Neural progenitor cell (in vitro differentiated cells): Measurements from ENCODE around the gene PTH2. TPM values are rescaled to one million over a fixed set of nuclear protein-coding genes. Genes with fewer than 3 reads are reported as not detected.
"Not testable (repeated sequence)": the region's sequence is repeated elsewhere in the genome, so short reads cannot be mapped to it uniquely, and the experiment has no call there.

Experiments used
- DNase-seq: peaks from one replicate; pipeline ENCODE4 v3.0.0-alpha.2; 2016; ENCODE audit warnings: low spot score
- H2AFZ ChIP-seq: fragments of 200-600 bp; sonication (generic); replicated peaks from 2 replicates; pipeline ENCODE4 v1.6.1; 2016; ENCODE audit warnings: antibody characterized with exemption
- H3F3A ChIP-seq: fragments of 200-600 bp; sonication (generic); 2 replicates; pipeline ENCODE4 v1.6.1; 2016; ENCODE audit warnings: antibody characterized with exemption, low read depth
- H3K27ac ChIP-seq: fragments of 200-600 bp; sonication (generic); 2 replicates; pipeline ENCODE4 v1.5.1; 2016; ENCODE audit warnings: mild to moderate bottlenecking
- H3K27me3 ChIP-seq: fragments of 200-600 bp; sonication (generic); 2 replicates; pipeline ENCODE4 v1.6.1; 2016; ENCODE audit warnings: mild to moderate bottlenecking, moderate library complexity
- H3K36me3 ChIP-seq: fragments of 200-600 bp; sonication (generic); 2 replicates; pipeline ENCODE4 v1.5.1; 2016
- H3K4me1 ChIP-seq: fragments of 200-600 bp; sonication (generic); 2 replicates; pipeline ENCODE4 v1.6.1; 2016; ENCODE audit warnings: mixed run types
- H3K4me2 ChIP-seq: fragments of 200-600 bp; sonication (generic); 2 replicates; pipeline ENCODE4 v1.6.1; 2016
- H3K4me3 ChIP-seq: fragments of 200-600 bp; sonication (generic); 2 replicates; pipeline ENCODE4 v1.5.1; 2016
- H3K79me2 ChIP-seq: fragments of 200-600 bp; sonication (generic); 2 replicates; pipeline ENCODE4 v1.6.1; 2016; ENCODE audit warnings: low read depth
- H3K9ac ChIP-seq: fragments of 200-600 bp; sonication (generic); 2 replicates; pipeline ENCODE4 v1.6.1; 2016
- H3K9me3 ChIP-seq: fragments of 200-600 bp; sonication (generic); 2 replicates; pipeline ENCODE4 v1.5.1; 2016; ENCODE audit warnings: low read depth
- H4K20me1 ChIP-seq: fragments of 200-600 bp; sonication (generic); 2 replicates; pipeline ENCODE4 v1.6.1; 2016; ENCODE audit warnings: low read depth
- H3K27ac Mint-ChIP-seq: 3 replicates; pipeline ENCODE4 v1.8.0; 2021; ENCODE audit warnings: mixed read lengths
- H3K27me3 Mint-ChIP-seq: 2 replicates; pipeline ENCODE4 v1.8.0; 2022; ENCODE audit warnings: low read depth, mild to moderate bottlenecking, inconsistent platforms, moderate library complexity, mixed read lengths; ENCODE audit not compliant: insufficient read depth
- H3K36me3 Mint-ChIP-seq: 3 replicates; pipeline ENCODE4 v1.8.0; 2021; ENCODE audit warnings: mixed read lengths
- H3K4me1 Mint-ChIP-seq: 3 replicates; pipeline ENCODE4 v1.8.0; 2021; ENCODE audit warnings: mixed read lengths
- H3K4me3 Mint-ChIP-seq: 3 replicates; pipeline ENCODE4 v1.8.0; 2021; ENCODE audit warnings: mild to moderate bottlenecking, moderate library complexity, mixed read lengths
- H3K9me3 Mint-ChIP-seq: 3 replicates; pipeline ENCODE4 v1.8.0; 2020; ENCODE audit warnings: mixed read lengths
- CTCF ChIP-seq: fragments of 200-600 bp; sonication (generic); IDR thresholded peaks from 2 replicates; pipeline ENCODE4 v1.5.1; 2017; ENCODE audit warnings: antibody characterized with exemption, mild to moderate bottlenecking
- EZH2 ChIP-seq: fragments of 200-600 bp; sonication (generic); IDR thresholded peaks from 2 replicates; pipeline ENCODE4 v1.6.1; 2017; ENCODE audit warnings: antibody characterized with exemption, mild to moderate bottlenecking, moderate library complexity
- EZH2phosphoT487 ChIP-seq: fragments of 200-600 bp; sonication (generic); IDR thresholded peaks from 2 replicates; pipeline ENCODE4 v1.6.1; 2017; ENCODE audit warnings: antibody characterized with exemption
- total RNA-seq: library from RNA; depleted of rRNA; stranded (reverse); fragments of >200 nt; gene quantifications from 2 replicates; pipeline ENCODE4 v1.2.3, GENCODE V29; 2015; ENCODE audit warnings: low replicate concordance

The PTH2 gene
- total RNA-seq, 1 donor from 2014 or later = not detected

GRCh38 chr19:49461656-49462055, 38.4 kb upstream of the PTH2 start:
- H3K4me3 Mint-ChIP-seq = no peak overlapping the region

GRCh38 chr19:49461130-49461529, 37.9 kb upstream of the PTH2 start:
- DNase-seq, H4K20me1 ChIP-seq, H3K9me3 Mint-ChIP-seq, H3K4me2 ChIP-seq, H3K36me3 Mint-ChIP-seq, H3K4me3 Mint-ChIP-seq, H3K79me2 ChIP-seq, H3K27ac Mint-ChIP-seq, H3K4me1 ChIP-seq, H3K27ac ChIP-seq, H3K4me3 ChIP-seq, H3K9me3 ChIP-seq, H3K9ac ChIP-seq, H3K4me1 Mint-ChIP-seq, H3K27me3 ChIP-seq, H3K27me3 Mint-ChIP-seq, H2AFZ ChIP-seq, H3F3A ChIP-seq, H3K36me3 ChIP-seq: not testable (repeated sequence)

More at GRCh38 chr19:49461656-49462055, 38.4 kb upstream of the PTH2 start:
- Histone ChIP-seq H3K27me3 (no peaks in the 10 kb centered on the region), H3K4me3 (no peak overlapping the region), H3K4me1 (no peaks in the 10 kb centered on the region), H3K9me3 (no peaks in the 10 kb centered on the region), H2AFZ (no peak overlapping the region), H3K79me2 (no peaks in the 10 kb centered on the region), H3K9ac (no peak overlapping the region), H3K27ac (no peak overlapping the region), H3F3A (no peaks in the 10 kb centered on the region), H3K36me3 (no peaks in the 10 kb centered on the region), H3K4me2 (no peak overlapping the region), H4K20me1 (no peaks in the 10 kb centered on the region)
- H3K4me1 Mint-ChIP-seq = no peaks in the 10 kb centered on the region
- H3K27me3 Mint-ChIP-seq = no peaks in the 10 kb centered on the region
- TF ChIP-seq EZH2phosphoT487 = no peak
- TF ChIP-seq CTCF = no peak
- TF ChIP-seq EZH2 = no peak
- H3K9me3 Mint-ChIP-seq = no peaks in the 10 kb centered on the region
- no peak overlapping the region for H3K27ac Mint-ChIP-seq
- DNase-seq = no peak
- peaks cover 6% of the 10 kb centered on the region for H3K36me3 Mint-ChIP-seq

GRCh38 chr19:49459388-49459787, 36.1 kb upstream of the PTH2 start:
- H3K4me2 ChIP-seq = no peak overlapping the region
- H3K4me1 ChIP-seq = no peaks in the 10 kb centered on the region
- no peak overlapping the region for H3K4me3 ChIP-seq
- peaks cover 6% of the 10 kb centered on the region for H3K36me3 Mint-ChIP-seq
- no peaks in the 10 kb centered on the region for H3K36me3 ChIP-seq
- H3K9me3 Mint-ChIP-seq = no peaks in the 10 kb centered on the region
- H3K27me3 ChIP-seq = no peaks in the 10 kb centered on the region
- H4K20me1 ChIP-seq = no peaks in the 10 kb centered on the region
- no peak overlapping the region for H3K27ac Mint-ChIP-seq
- H3K27me3 Mint-ChIP-seq = no peaks in the 10 kb centered on the region
- no peak overlapping the region for H3K4me3 Mint-ChIP-seq
- no peaks in the 10 kb centered on the region for H3K4me1 Mint-ChIP-seq
- no peaks in the 10 kb centered on the region for H3K9me3 ChIP-seq
- no peak overlapping the region for H3K9ac ChIP-seq
- no peak overlapping the region for H3K27ac ChIP-seq
- peaks cover under 1% of the 10 kb centered on the region for H3F3A ChIP-seq
- DNase-seq = no peak
- H3K79me2 ChIP-seq = peaks cover 6% of the 10 kb centered on the region
- TF ChIP-seq CTCF (no peak), EZH2 (no peak), EZH2phosphoT487 (no peak)
- no peak overlapping the region for H2AFZ ChIP-seq

- no peaks in the 10 kb centered on the region for H3K27me3 Mint-ChIP-seq
- H3K36me3 Mint-ChIP-seq = peaks cover 6% of the 10 kb centered on the region
- Histone ChIP-seq H3K27ac (no peak overlapping the region), H3K79me2 (peaks cover 15% of the 10 kb centered on the region), H2AFZ (no peak overlapping the region), H3K4me3 (no peak overlapping the region), H3K36me3 (no peaks in the 10 kb centered on the region), H3K4me2 (no peak overlapping the region), H3K9ac (no peak overlapping the region), H3F3A (peaks cover 9% of the 10 kb centered on the region), H3K27me3 (no peaks in the 10 kb centered on the region), H4K20me1 (no peaks in the 10 kb centered on the region), H3K4me1 (peaks cover 6% of the 10 kb centered on the region), H3K9me3 (no peaks in the 10 kb centered on the region)
- TF ChIP-seq EZH2phosphoT487 = no peak
- no peak for TF ChIP-seq CTCF
- no peak for TF ChIP-seq EZH2
- H3K4me3 Mint-ChIP-seq = no peak overlapping the region
- no peak for DNase-seq
- peaks cover 3% of the 10 kb centered on the region for H3K4me1 Mint-ChIP-seq
- H3K27ac Mint-ChIP-seq = no peak overlapping the region
- no peaks in the 10 kb centered on the region for H3K9me3 Mint-ChIP-seq
These were observed 35.3 kb upstream of the PTH2 start for GRCh38 chr19:49458567-49458903.
